Activated naive CD8-positive, alpha-beta T cell treated with anti-CD3 and anti-CD28 coated beads for 36 hours (primary cell): ENCODE data around the gene SEMA4D. TPM values are rescaled to one million over a fixed set of nuclear protein-coding genes. Genes with fewer than 3 reads are reported as not detected.

ENCODE experiments used
- DNase-seq: peaks from one replicate; pipeline ENCODE4 v3.0.0; 2021
- H3K27ac Mint-ChIP-seq: one replicate; pipeline ENCODE4 v1.8.0; 2022; ENCODE audit warnings: mild to moderate bottlenecking, moderate library complexity, mixed read lengths
- H3K27me3 Mint-ChIP-seq: one replicate; pipeline ENCODE4 v1.8.0; 2022; ENCODE audit warnings: mild to moderate bottlenecking, mixed read lengths
- H3K36me3 Mint-ChIP-seq: one replicate; pipeline ENCODE4 v1.8.0; 2021; ENCODE audit warnings: mild to moderate bottlenecking, mixed read lengths
- H3K4me1 Mint-ChIP-seq: one replicate; pipeline ENCODE4 v1.8.0; 2021; ENCODE audit warnings: mixed read lengths
- H3K4me3 Mint-ChIP-seq: one replicate; pipeline ENCODE4 v1.8.0; 2022; ENCODE audit warnings: mild to moderate bottlenecking, moderate library complexity, mixed read lengths
- H3K9me3 Mint-ChIP-seq: one replicate; pipeline ENCODE4 v1.8.0; 2022; ENCODE audit warnings: mixed read lengths
- total RNA-seq, 2 experiments: library from RNA; stranded (reverse); gene quantifications; one replicate each; pipeline ENCODE4 v1.2.3, GENCODE V29; 2021

SEMA4D gene
- total RNA-seq, 2 experiments from 2014 or later: 239 to 245 TPM

DNA sequence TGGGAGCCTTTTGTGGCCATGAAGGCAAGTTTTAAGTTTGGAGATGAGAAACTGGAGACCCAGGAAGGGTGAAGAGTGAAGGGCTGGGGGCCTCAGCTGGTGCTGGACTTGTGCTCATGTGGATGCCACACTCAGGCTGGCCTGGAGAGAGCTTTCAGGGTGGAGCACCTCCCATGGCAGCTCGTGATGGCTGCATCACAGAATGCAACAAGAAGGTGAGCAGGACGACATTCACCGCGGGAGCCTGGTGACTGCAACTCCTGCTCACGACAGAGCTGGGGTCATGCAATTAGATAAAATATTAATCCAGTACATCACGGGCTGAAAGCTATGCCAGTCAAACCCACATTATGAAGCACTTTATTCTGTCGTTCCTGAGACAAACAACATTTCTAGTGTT, 59.7 kb downstream of the SEMA4D start:
- Mint-ChIP-seq H3K9me3 (no peaks in the 10 kb centered on the region), H3K27ac (peak overlapping the region; percentile 83), H3K4me1 (peaks cover 85% of the 10 kb centered on the region), H3K27me3 (no peaks in the 10 kb centered on the region), H3K36me3 (peaks cover 53% of the 10 kb centered on the region), H3K4me3 (peak overlapping the region; percentile 45)
- no peak for DNase-seq

DNA sequence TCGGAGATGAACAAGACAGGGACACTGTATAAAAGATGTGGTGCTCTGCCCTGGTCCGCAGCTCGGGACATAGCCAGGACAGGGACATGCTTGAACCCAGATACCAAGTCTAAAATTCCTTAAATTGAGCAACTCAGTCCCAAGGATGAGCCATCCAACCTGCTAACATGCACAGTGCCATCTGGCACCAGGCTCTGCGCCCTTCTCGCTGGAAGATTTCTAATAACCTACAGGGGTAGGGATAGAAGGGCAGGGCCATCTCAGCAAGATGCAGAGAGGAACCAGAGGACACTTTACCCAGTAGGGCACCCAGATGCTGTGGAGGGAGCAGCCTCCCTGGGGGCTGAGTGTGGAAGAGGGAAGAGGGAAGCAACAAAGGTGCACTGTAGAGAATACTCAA, 60.1 kb downstream of the SEMA4D start:
- Mint-ChIP-seq H3K4me1 (peaks cover 84% of the 10 kb centered on the region), H3K4me3 (peak overlapping the region; percentile 45), H3K9me3 (no peaks in the 10 kb centered on the region), H3K27me3 (no peaks in the 10 kb centered on the region), H3K27ac (peak overlapping the region; percentile 83), H3K36me3 (peaks cover 53% of the 10 kb centered on the region)
- DNase-seq: no peak

DNA sequence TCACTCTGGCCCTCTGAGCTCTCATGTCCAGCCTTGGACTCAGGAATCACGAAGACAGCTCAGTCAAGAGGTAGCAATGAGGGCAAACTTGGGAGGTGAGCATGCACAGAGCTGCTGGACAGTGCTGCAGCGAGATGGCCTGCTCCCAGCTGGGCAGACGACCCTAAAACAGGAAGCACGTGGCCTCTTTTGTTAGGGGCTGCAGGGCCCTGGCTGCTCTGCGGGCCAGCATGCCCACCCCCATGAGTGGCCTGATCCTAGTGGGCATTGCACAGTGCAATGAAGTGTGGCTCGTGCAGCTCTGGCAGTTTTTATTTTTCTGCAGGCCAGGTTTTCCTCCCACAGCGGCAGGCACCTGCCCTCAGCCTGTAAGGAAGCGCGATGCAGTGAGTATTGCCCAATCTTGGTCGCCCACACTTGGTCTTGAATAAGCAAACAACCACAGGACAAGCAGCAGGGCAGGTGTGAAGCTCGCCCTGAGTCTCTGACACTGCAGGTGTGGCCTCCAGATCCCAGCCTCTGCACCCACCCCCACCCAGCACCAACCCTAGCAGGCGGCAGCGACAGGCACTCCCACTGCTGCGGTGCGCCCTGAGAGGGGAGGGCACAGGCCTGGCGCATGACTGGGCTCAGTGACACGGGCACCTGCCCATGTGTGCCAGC, 60.8 kb downstream of the SEMA4D start:
- DNase-seq: peak; percentile 46
- Mint-ChIP-seq H3K4me1 (peaks cover 83% of the 10 kb centered on the region), H3K4me3 (peak overlapping the region; percentile 22), H3K27me3 (no peaks in the 10 kb centered on the region), H3K9me3 (no peaks in the 10 kb centered on the region), H3K36me3 (peaks cover 51% of the 10 kb centered on the region), H3K27ac (peak overlapping the region; percentile 83)

DNA sequence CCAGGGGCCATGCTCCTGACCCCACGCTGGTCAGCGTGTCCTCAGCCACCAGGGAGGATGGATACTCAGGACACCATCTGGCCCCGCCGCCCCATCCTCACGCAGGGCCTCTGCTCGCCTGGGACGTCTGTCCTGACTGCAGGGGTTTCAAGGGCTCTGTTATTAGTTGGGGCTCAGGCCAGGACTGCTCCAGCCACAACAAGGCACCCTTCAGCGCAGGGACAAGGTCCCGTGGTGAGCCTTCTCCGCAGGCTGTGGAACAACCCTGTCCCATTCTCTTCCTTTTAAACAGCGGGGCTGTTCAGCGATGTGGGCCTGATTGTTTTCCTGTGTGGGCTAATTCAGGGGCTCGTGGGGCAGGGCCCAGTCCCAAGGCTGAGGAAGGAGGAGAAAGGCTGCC, 61.6 kb downstream of the SEMA4D start:
- DNase-seq: no peak
- Mint-ChIP-seq H3K4me1 (peaks cover 81% of the 10 kb centered on the region), H3K27ac (peak overlapping the region; percentile 76), H3K9me3 (no peaks in the 10 kb centered on the region), H3K27me3 (no peaks in the 10 kb centered on the region), H3K36me3 (peaks cover 49% of the 10 kb centered on the region), H3K4me3 (no peak overlapping the region)

DNA sequence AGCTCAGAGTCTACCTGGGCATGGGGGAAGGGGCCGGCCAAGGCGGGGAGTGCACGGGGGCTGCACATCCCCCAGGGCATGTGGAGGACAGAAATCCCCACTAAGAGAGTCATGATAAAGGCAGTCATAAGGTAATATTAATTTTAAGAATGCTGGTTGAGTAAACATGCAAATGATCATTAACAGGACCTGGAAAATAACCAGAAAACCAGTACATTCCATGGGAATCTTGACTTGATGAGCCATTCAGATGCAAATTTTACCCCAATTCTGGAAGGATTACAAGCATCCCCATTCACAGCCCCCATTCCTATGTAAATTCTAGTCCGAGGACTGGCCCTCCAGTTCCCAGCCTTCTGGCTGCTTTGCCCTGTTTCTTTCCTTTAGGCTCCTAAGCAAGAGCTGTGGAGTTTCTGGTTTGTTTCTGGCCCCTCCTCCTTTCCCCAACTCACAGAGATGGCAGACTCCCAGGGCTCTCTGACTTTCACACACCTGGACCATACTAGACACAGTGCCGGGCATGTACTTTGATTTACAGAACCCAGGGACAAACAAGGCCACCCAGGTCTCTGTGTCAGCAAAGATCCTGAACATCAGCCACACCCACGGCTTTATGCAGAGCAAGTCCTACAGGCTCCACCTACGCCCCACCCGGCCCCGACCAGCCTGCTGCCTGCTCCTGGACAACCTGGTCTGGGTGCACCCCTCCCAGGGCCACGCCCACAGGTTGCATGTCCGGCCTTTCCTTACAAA, 62.7 kb downstream of the SEMA4D start:
- no peaks in the 10 kb centered on the region for H3K27me3 Mint-ChIP-seq
- H3K36me3 Mint-ChIP-seq: peaks cover 39% of the 10 kb centered on the region
- H3K9me3 Mint-ChIP-seq: no peaks in the 10 kb centered on the region
- DNase-seq: no peak
- H3K27ac Mint-ChIP-seq: peak overlapping the region; percentile 82
- H3K4me3 Mint-ChIP-seq: no peak overlapping the region
- peaks cover 77% of the 10 kb centered on the region for H3K4me1 Mint-ChIP-seq

DNA sequence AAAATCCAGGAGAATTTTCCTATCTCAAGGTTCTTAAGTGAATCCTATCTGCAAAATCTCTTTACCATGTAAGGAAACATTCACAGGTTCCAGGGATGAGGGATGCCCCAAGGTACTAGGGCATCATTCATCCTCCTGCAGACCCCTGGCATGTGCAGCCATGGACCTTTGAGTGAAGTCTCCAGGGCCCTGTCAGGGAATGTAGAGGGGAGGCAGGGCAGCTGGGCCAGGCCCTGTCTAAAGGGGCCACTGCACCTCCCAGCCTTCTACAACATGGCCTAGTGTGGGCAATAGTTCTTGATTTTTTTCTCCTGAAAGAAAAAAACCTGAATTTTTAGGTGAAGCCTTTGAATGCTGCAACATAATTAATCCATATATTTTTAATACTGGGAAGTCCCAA, 63.3 kb downstream of the SEMA4D start:
- H3K4me3 Mint-ChIP-seq: no peak overlapping the region
- H3K4me1 Mint-ChIP-seq: peaks cover 75% of the 10 kb centered on the region
- no peaks in the 10 kb centered on the region for H3K27me3 Mint-ChIP-seq
- no peak for DNase-seq
- H3K9me3 Mint-ChIP-seq: no peaks in the 10 kb centered on the region
- H3K36me3 Mint-ChIP-seq: peaks cover 36% of the 10 kb centered on the region
- peak overlapping the region; percentile 72 for H3K27ac Mint-ChIP-seq

DNA sequence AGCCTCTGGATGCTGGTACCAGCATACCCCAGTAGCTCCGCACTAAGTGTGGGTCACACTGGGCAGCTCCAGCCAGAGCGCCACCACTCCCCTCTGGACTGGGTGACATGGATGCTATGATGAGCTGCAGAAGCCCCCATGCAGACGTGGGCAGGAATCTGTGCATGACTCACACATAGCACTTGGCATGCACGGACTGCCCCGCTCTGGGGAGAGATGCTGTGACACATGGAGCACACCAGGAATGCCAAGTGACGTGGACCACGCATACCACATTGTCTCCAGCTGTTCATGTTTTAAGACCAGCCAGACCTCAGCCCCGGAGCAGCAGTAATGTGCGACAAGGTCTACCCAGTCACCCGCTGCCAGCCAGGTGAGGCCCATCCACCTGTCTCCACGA, 64.1 kb downstream of the SEMA4D start:
- Mint-ChIP-seq H3K27ac (peak overlapping the region; percentile 50), H3K27me3 (no peaks in the 10 kb centered on the region), H3K9me3 (no peaks in the 10 kb centered on the region), H3K36me3 (peaks cover 38% of the 10 kb centered on the region), H3K4me1 (peaks cover 75% of the 10 kb centered on the region), H3K4me3 (no peak overlapping the region)
- DNase-seq: no peak

DNA sequence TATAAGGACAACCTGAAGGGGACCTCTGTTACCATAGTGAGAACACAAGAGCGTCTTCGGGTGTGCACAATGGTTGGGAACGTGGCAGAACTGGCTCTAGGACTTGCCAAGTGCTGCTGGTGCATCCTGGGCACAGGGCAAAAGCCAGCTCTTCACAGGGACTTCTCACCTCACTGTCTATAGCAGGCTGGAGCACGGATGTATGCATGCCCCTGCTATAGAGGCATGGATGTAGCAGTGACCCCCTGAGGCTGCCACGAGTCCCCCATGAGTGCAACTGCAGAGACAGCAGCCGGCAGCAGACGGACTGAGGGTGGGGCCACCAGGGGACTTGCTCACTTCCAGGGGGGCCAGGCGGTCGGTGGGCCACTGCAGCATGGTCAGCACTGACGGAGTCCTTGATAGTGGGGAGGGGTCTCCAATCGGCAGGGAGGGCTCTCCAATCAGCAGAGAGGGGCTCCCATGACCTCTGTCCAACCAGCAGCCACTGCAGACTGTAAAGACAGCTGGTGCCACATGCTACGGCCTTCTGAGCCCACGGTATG, 64.9 kb downstream of the SEMA4D start:
- Mint-ChIP-seq H3K9me3 (no peaks in the 10 kb centered on the region), H3K27ac (peak overlapping the region; percentile 28), H3K4me1 (peaks cover 76% of the 10 kb centered on the region), H3K4me3 (no peak overlapping the region), H3K36me3 (peaks cover 46% of the 10 kb centered on the region), H3K27me3 (no peaks in the 10 kb centered on the region)
- no peak for DNase-seq

DNA sequence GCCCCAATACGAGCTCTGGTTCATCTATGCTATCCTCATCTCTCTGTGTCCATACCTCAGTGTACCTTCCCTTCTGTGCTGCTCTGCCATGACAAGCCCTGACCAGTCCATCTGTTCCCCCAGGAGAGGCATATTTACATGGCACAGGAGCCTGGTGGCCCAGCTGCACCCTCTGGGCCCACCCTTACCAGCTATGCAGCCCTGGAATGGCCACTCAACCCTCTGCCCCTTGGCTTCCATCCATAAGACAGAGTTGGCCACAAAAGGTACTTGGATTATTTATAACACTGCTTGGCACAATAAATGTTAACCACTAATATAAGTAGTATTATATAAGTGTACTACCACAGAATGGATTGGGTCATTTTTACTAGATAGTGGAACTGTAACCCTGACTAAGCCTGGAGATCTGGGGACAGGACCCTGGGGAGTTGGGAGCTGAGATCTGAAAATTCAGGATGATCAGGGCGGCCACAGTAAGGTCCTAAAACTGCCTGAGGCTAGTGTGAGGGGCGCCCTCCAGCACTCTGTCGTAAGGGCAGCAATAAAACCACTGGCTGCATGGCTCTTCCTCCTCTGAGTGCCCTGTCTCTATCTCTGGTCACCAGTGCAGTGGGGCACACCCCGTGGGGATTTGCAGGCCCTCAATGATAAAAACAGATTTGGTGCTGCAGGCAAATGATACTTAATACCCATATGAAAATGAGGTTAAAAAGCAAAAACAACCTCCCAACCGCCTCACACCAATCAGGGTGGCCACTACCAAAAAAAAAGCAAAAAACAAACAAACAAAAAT, 65.8 kb downstream of the SEMA4D start:
- H3K9me3 Mint-ChIP-seq: no peaks in the 10 kb centered on the region
- peaks cover 47% of the 10 kb centered on the region for H3K36me3 Mint-ChIP-seq
- no peaks in the 10 kb centered on the region for H3K27me3 Mint-ChIP-seq
- DNase-seq: no peak
- no peak overlapping the region for H3K4me3 Mint-ChIP-seq
- peak overlapping the region; percentile 99 for H3K27ac Mint-ChIP-seq
- H3K4me1 Mint-ChIP-seq: peaks cover 76% of the 10 kb centered on the region

DNA sequence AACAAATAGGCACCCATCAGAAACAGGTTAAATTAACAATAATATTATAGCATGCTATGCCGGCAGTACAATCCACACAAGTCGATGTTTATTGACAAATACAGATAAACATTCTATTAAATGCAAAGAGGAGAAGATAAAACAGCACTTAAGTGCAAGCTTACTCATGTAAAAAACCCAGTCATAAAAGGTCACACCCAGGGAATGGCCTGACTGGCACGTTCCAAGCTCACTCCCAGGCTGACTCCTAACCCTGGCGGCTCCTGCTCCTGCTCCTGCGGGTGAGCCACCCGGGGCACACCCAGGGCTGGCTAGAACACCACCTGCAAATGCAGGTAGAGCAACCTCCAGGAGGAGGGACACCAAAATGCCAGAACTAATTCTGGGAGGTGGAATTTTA, 66.9 kb downstream of the SEMA4D start:
- Mint-ChIP-seq H3K4me1 (peaks cover 79% of the 10 kb centered on the region), H3K27me3 (no peaks in the 10 kb centered on the region), H3K9me3 (no peaks in the 10 kb centered on the region), H3K4me3 (no peak overlapping the region), H3K27ac (peak overlapping the region; percentile 99), H3K36me3 (peaks cover 58% of the 10 kb centered on the region)
- DNase-seq: no peak

DNA sequence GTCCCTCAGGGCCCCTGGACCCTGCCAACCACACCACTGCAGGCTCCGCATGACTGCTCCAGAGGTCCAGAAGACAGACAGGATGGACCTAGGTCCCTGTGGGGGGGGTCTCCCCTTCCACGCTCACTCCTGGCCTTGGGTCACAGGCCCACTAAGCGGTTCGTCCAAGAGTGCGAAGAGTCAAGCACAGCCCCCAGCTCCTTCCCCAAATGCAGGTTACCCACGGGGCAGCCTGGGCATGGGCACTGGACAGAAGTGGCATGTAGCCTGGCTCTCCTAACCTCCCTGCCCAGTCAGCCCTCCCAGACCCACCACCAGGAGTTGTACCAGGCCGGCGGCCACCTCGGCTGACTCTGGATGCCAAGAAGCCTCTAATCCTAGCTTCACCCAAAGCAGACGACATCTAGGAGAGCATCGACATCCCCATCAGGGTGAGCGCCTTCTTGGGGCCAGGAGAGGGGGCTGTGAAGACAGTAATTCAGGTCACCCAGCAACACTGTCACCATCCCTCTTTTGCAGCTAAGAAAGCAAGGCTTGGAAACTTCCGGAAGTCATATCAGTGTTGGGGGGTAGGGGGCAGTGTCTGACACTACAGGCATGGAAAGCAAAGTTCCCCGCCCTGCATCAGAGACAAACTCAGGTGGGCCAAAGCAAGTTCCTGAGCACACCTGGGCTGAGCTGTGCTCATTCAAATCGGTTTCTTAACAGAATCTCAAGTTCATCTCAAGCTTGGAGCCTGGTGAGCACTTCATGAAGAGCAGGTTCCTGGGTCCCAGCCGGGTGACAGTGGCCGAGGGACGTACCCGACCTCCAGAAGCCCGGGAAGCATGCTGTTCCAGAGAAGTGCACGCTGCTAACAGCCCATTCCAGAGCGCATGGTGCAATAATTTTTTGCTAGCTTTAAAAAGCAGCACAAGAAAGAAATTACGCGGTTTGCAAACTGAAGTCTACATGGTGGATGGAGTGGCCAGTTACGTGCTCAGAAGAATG, 68.7 kb downstream of the SEMA4D start:
- peaks cover 82% of the 10 kb centered on the region for H3K4me1 Mint-ChIP-seq
- peaks cover 64% of the 10 kb centered on the region for H3K36me3 Mint-ChIP-seq
- H3K27ac Mint-ChIP-seq: peak overlapping the region; percentile 99
- H3K27me3 Mint-ChIP-seq: no peaks in the 10 kb centered on the region
- DNase-seq: peak; percentile 58
- H3K4me3 Mint-ChIP-seq: no peak overlapping the region
- H3K9me3 Mint-ChIP-seq: peaks cover 5% of the 10 kb centered on the region

DNA sequence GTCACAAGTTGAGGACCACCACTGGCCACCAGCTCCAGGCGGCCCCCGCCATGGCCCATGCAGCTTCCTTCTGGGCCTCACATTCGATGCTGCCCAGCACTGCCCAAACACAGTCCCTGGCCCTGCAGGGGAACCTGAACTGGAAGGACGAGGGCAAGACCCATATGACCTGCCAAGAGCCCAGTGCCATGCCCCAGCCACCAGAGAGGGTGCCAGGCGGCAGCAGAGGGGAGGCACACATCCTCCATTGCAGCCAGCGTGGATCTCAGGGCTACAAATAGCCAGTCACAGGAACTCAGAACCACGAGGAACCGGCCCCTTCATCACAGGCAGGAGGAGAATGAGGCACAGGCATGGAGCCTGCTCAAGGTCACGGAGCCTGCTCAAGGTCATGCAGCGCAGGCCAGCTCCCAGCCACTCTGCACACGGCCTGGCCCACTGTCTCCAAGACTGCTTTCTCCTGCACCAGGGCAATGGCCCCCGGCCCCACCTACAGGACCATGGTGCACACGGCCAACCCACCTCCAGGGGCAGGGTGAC, 69.6 kb downstream of the SEMA4D start:
- H3K27ac Mint-ChIP-seq: peak overlapping the region; percentile 99
- H3K4me3 Mint-ChIP-seq: no peak overlapping the region
- H3K9me3 Mint-ChIP-seq: peaks cover 8% of the 10 kb centered on the region
- peaks cover 72% of the 10 kb centered on the region for H3K36me3 Mint-ChIP-seq
- no peak for DNase-seq
- no peaks in the 10 kb centered on the region for H3K27me3 Mint-ChIP-seq
- peaks cover 87% of the 10 kb centered on the region for H3K4me1 Mint-ChIP-seq

DNA sequence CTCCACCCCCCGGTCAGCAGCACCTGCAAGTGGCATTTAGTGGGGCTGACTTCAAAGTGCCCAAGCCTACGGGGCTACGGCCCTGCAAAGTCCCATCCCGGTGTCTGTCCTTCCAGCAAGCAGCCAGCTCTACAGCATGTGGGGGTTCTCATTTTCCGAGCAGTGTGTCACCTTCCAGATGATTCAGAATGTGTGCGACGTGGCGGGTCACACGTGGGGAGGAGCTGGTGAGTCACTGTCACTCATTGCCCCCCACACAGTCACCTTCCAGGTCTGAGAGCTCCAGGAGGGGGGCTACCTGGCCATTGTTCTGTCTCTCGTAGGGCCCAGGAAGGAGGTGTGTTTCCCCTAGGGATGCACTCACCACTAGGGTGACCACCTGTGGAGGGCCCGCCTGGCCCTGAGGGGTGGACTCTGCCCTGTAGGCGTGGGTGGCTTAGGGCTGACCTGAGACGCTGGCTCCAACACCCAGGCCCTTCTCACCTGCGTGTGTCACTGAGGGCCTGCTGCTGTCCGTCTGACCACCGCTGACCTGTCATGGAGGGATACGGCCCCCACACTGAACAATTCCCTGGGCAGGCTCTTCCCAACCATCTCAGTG, 70.2 kb downstream of the SEMA4D start:
- Mint-ChIP-seq H3K27ac (peak overlapping the region; percentile 99), H3K27me3 (no peaks in the 10 kb centered on the region), H3K4me3 (peak overlapping the region; percentile 75), H3K4me1 (peaks cover 89% of the 10 kb centered on the region), H3K9me3 (peaks cover 8% of the 10 kb centered on the region), H3K36me3 (peaks cover 69% of the 10 kb centered on the region)
- peak; percentile 84 for DNase-seq
